ENCODE results near the gene ITPKC. TPM values are rescaled to one million over a fixed set of nuclear protein-coding genes. Genes with fewer than 3 reads are reported as not detected.
A peak's percentile ranks its signal among the peaks of the same experiment; 100 is the strongest.

The ITPKC gene
- total RNA-seq, 4 donors from 2014 or later, result 14.7 to 56.1 (median 33.8) TPM

DNA sequence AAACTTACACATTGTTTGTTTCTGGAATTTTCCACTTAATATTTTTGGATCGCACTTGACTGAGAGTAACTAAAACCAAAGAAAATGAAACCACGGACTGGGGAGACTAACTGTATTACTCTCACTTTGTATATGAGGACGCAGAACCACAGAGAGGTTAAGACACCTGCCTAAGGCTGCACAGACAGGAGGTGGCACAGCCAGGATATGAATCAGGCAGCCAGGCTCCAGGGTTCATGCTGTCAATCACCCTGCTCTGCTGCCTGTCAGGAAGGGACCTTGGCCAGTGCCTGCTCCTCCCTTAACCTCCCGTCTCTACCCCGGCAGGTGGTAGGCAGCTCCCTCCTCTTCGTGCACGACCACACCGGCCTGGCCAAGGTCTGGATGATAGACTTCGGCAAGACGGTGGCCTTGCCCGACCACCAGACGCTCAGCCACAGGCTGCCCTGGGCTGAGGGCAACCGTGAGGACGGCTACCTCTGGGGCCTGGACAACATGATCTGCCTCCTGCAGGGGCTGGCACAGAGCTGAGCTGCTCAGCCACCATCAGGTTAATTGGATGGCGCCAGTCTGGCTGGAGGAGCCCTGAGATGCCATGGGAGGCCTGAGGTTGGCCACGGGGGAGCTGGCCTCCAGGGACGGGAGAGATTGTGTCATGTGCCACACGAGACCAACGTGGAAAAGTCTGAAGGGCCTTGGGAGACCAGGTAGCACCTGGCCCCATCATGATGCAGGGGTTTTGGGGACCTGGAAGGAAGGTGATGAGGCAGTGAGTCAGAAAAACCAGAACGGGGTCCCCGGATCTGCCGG, 22.3 kb downstream of the ITPKC start:
- H3K27me3 ChIP-seq, result no peaks in the 10 kb centered on the region
- intact Hi-C loops (cut with DNase I; ENCODE audit: low total_unique reads), result no loop called here
- peaks cover 0 to 28% (median 10%) of the 10 kb centered on the region in 4 donors for H3K36me3 ChIP-seq
- TF ChIP-seq EP300 (IDR thresholded peaks at IDR 0.05; ENCODE audit: low read depth) (no peak), POLR2AphosphoS5 (IDR thresholded peaks at IDR 0.05) (no peak), POLR2A (IDR thresholded peaks at IDR 0.05) (no peak)
- TF ChIP-seq, protein P1, sequence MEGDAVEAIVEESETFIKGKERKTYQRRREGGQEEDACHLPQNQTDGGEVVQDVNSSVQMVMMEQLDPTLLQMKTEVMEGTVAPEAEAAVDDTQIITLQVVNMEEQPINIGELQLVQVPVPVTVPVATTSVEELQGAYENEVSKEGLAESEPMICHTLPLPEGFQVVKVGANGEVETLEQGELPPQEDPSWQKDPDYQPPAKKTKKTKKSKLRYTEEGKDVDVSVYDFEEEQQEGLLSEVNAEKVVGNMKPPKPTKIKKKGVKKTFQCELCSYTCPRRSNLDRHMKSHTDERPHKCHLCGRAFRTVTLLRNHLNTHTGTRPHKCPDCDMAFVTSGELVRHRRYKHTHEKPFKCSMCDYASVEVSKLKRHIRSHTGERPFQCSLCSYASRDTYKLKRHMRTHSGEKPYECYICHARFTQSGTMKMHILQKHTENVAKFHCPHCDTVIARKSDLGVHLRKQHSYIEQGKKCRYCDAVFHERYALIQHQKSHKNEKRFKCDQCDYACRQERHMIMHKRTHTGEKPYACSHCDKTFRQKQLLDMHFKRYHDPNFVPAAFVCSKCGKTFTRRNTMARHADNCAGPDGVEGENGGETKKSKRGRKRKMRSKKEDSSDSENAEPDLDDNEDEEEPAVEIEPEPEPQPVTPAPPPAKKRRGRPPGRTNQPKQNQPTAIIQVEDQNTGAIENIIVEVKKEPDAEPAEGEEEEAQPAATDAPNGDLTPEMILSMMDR (IDR thresholded peaks at IDR 0.05), result no peak
- H3K9me3 ChIP-seq, result no peaks in the 10 kb centered on the region
- in situ Hi-C loops (cut with MboI; ENCODE audit: low pct_ligation_motif_present in 1 of 4, low pct_unique_long_range_greater_than_20kb in 1 of 4, low sequenced_read_pairs in 3 of 4), result no loop called here
- WGBS, 2 donors (ENCODE audit: low coverage in 1 of 2), result 78 to 85% methylated on average over 6 to 22 of the region's 22 CpGs
- H3K27ac ChIP-seq, result peak overlapping the region; percentile 24 to 52 (median 42)
- DNase-seq, result no peak
- peaks cover 0 to 18% (median 5%) of the 10 kb centered on the region in 4 donors for H3K4me1 ChIP-seq
- no peak overlapping the region for H3K4me3 ChIP-seq

DNA sequence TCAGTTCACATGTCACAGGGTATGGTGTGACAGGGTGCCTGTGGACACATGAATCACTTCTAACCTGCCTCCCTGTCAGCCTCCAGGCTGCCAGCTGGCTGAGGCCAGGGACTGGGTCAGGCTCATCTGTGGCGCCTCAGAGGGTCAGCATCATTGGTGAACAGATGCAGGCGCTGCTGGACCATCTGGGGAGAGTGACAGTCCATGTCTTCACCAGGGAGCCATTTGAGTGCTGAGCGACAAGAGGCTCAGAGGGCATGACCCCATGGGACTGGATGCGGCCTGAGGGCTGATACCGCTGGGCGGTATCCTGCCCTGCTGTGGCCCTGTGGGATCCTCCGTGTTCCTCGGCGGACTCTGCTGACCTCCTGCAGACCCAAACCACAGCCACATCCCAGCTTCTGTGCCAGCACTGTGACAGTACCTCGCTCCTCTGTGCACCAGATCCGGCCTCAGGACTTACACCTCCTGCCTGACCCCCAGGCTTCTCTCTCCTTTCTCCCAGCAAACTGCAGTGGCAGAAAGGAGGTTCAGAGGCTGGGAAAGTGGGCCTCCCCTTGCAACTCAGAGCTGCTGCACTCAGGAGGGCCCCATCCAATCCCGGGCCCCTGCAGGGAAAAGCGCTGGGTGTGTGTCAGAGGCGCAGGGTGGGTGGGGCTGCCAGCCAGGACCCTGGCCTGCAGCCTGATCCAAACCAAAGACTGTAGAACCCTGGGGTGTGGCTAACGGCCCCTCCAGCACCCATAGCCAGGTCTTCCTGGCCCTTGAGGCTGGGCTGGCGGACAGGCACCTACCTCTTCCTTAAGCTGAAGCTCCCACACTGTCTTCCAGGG, 23.2 kb downstream of the ITPKC start:
- Histone ChIP-seq H3K4me3 (no peak overlapping the region), H3K36me3 (peaks cover 0 to 26% (median 7%) of the 10 kb centered on the region in 4 donors), H3K27ac (peak overlapping the region; percentile 24 to 52 (median 42)), H3K9me3 (no peaks in the 10 kb centered on the region), H3K27me3 (no peaks in the 10 kb centered on the region), H3K4me1 (peaks cover 0 to 16% (median 5%) of the 10 kb centered on the region in 4 donors)
- TF ChIP-seq, protein P1 (IDR thresholded peaks at IDR 0.05), result no peak
- no peak for TF ChIP-seq EP300 (IDR thresholded peaks at IDR 0.05; ENCODE audit: low read depth)
- TF ChIP-seq POLR2AphosphoS5 (IDR thresholded peaks at IDR 0.05), result peak in 1 of 3 donors; percentile 3
- TF ChIP-seq POLR2A (IDR thresholded peaks at IDR 0.05), result no peak
- in situ Hi-C loops (cut with MboI; ENCODE audit: low pct_ligation_motif_present in 1 of 4, low pct_unique_long_range_greater_than_20kb in 1 of 4, low sequenced_read_pairs in 3 of 4), result no loop called here
- 92% methylated on average over 15 of the region's 16 CpGs; no CpG with 5 or more reads in 1 of the 2 donors for WGBS, 2 donors (ENCODE audit: low coverage in 1 of 2)
- no peak for DNase-seq
- intact Hi-C loops (cut with DNase I; ENCODE audit: low total_unique reads), result loop anchor here (10.0 kb wide), 1 partner anchor 745 kb away; the partner anchor contains the start of gene ZNF546

DNA sequence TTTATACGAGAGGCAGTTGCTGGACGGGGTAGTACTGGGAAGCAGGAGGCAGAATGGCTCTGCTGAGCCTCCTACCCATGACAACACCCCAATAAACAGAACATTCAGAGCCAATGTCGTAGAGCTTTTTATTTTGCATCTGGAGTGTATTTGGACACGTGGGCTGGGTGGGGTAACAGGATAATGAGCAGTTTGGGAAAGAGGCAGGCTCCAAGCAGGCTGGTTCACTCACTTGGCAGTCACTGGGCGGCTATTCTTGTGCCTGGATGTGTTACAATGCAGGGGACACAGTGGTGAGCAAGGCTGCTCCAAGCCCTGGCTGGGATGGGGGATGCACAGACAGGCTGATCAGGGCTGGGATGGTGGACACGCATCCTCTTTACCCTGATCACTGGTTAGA, 23.8 kb downstream of the ITPKC start:
- intact Hi-C loops (cut with DNase I; ENCODE audit: low total_unique reads), result loop anchor here (10.0 kb wide), 1 partner anchor 746 kb away; the partner anchor contains the start of gene ZNF546
- in situ Hi-C loops (cut with MboI; ENCODE audit: low pct_ligation_motif_present in 1 of 4, low pct_unique_long_range_greater_than_20kb in 1 of 4, low sequenced_read_pairs in 3 of 4), result no loop called here
- TF ChIP-seq POLR2AphosphoS5 (IDR thresholded peaks at IDR 0.05) (peak in 1 of 3 donors; percentile 23), POLR2A (IDR thresholded peaks at IDR 0.05) (no peak)
- Histone ChIP-seq H3K36me3 (peaks cover 0 to 20% (median 5%) of the 10 kb centered on the region in 4 donors), H3K4me3 (no peak overlapping the region), H3K9me3 (no peaks in the 10 kb centered on the region), H3K4me1 (peaks cover 0 to 10% (median 2%) of the 10 kb centered on the region in 4 donors), H3K27me3 (no peaks in the 10 kb centered on the region), H3K27ac (peak overlapping the region; percentile 24 to 52 (median 42))
- 59% methylated on average over 6 of the region's 6 CpGs; no CpG with 5 or more reads in 1 of the 2 donors for WGBS, 2 donors (ENCODE audit: low coverage in 1 of 2)
- no peak for DNase-seq

- H3K4me1 ChIP-seq, result peaks cover 0 to 2% (median 0%) of the 10 kb centered on the region in 4 donors
- H3K27ac ChIP-seq, result peak overlapping the region in 3 of 4 donors; percentile 24 to 44 (median 42)
- DNase-seq, result no peak
- in situ Hi-C loops (cut with MboI; ENCODE audit: low pct_ligation_motif_present in 1 of 4, low pct_unique_long_range_greater_than_20kb in 1 of 4, low sequenced_read_pairs in 3 of 4), result no loop called here
- no peak overlapping the region for H3K4me3 ChIP-seq
- no peaks in the 10 kb centered on the region for H3K9me3 ChIP-seq
- TF ChIP-seq POLR2A (IDR thresholded peaks at IDR 0.05), result no peak
- TF ChIP-seq POLR2AphosphoS5 (IDR thresholded peaks at IDR 0.05), result peak in 1 of 3 donors; percentile 3
- no peak for TF ChIP-seq EP300 (IDR thresholded peaks at IDR 0.05; ENCODE audit: low read depth)
- TF ChIP-seq, protein P1 (IDR thresholded peaks at IDR 0.05), result no peak
- peaks cover 0 to 19% (median 1%) of the 10 kb centered on the region in 4 donors for H3K36me3 ChIP-seq
- intact Hi-C loops (cut with DNase I; ENCODE audit: low total_unique reads), result loop anchor here (10.0 kb wide), 1 partner anchor 747 kb away; the partner anchor contains the start of gene ZNF546
- WGBS, 2 donors (ENCODE audit: low coverage in 1 of 2), result 88 to 97% methylated on average over 3 to 10 of the region's 10 CpGs
- no peaks in the 10 kb centered on the region for H3K27me3 ChIP-seq
Measured at GRCh38 chr19:40741527-40742390, 24.8 kb downstream of the ITPKC start.
